Mucosa of rectum (tissue), 2 donors: ENCODE results near the gene LXN.

ENCODE experiments used
- H3K27ac ChIP-seq, 2 donors: one replicate each; pipeline ENCODE4 v1.7.0; 2013; ENCODE audit warnings: inconsistent platforms in 2 of 2, low read depth in 2 of 2, low read length in 2 of 2
- H3K27me3 ChIP-seq, 2 donors: one replicate each; pipeline ENCODE4 v1.7.0; 2013; ENCODE audit warnings: low read length in 2 of 2; ENCODE audit not compliant: control insufficient read depth in 2 of 2, insufficient read depth in 2 of 2
- H3K36me3 ChIP-seq, 2 donors: one replicate each; pipeline ENCODE4 v1.7.0; 2013; ENCODE audit warnings: low read length in 2 of 2; ENCODE audit not compliant: control insufficient read depth in 2 of 2, insufficient read depth in 2 of 2
- H3K4me1 ChIP-seq, 2 donors: one replicate each; pipeline ENCODE4 v1.7.0; 2013; ENCODE audit warnings: low read length in 2 of 2, mild to moderate bottlenecking in 1 of 2; ENCODE audit not compliant: control insufficient read depth in 2 of 2, insufficient read depth in 2 of 2
- H3K4me3 ChIP-seq, 2 donors: one replicate each; pipeline ENCODE4 v1.7.0; 2013; ENCODE audit warnings: low read length in 2 of 2
- H3K9ac ChIP-seq, 2 donors: one replicate each; pipeline ENCODE4 v1.7.0; 2013; ENCODE audit warnings: low read length in 2 of 2, low read depth in 1 of 2, mild to moderate bottlenecking in 1 of 2
- H3K9me3 ChIP-seq, 2 donors: one replicate each; pipeline ENCODE4 v1.7.0; 2013; ENCODE audit warnings: low read length in 2 of 2; ENCODE audit not compliant: control insufficient read depth in 2 of 2
- donor health status: healthy.
- donor health status: Normal muscosa, but diverticular disease.

Gene LXN

DNA sequence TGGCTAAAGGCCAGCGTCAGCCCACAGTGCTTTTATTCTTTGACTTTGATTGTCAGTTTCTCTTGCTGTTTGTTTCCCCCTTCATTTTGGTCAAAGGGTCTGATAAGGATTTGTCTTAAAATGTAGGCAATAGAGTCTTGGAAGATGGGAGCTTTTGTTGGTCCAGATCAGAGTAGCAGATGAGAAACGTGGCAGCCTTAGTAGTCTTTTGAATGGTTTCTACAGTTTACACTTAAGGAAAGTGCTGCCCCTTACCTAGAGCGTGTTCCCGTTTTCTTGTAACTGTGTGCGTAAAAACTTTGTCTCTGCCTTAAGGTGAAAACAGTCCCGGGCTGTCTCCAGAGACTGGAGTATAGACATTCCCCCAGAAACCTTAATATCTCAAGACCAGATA lies 630 bp downstream of the LXN start:
- Histone ChIP-seq H3K36me3 (peaks cover 17 to 26% of the 10 kb centered on the region in 2 donors), H3K27ac (peak overlapping the region; percentile 83 to 91), H3K9ac (peak overlapping the region; percentile 85 to 90), H3K9me3 (no peaks in the 10 kb centered on the region), H3K4me1 (peaks cover 6 to 8% of the 10 kb centered on the region in 2 donors), H3K4me3 (peak overlapping the region; percentile 81 to 93), H3K27me3 (no peaks in the 10 kb centered on the region)

GRCh38 chr3:158668506-158668905 lies 3.9 kb downstream of the LXN start:
- Histone ChIP-seq H3K36me3 (peaks cover 47% of the 10 kb centered on the region in 2 donors), H3K9me3 (no peaks in the 10 kb centered on the region), H3K4me1 (peaks cover 6 to 8% of the 10 kb centered on the region in 2 donors), H3K27ac (no peak overlapping the region), H3K4me3 (no peak overlapping the region), H3K27me3 (no peaks in the 10 kb centered on the region), H3K9ac (no peak overlapping the region)

- no peaks in the 10 kb centered on the region for H3K27me3 ChIP-seq
- H3K9ac ChIP-seq, result no peak overlapping the region
- H3K36me3 ChIP-seq, result peaks cover 57 to 61% of the 10 kb centered on the region in 2 donors
- H3K4me1 ChIP-seq, result peaks cover 0 to 6% of the 10 kb centered on the region in 2 donors
- no peaks in the 10 kb centered on the region for H3K9me3 ChIP-seq
- no peak overlapping the region for H3K27ac ChIP-seq
- H3K4me3 ChIP-seq, result no peak overlapping the region
Measured at GRCh38 chr3:158666416-158666815, 6.0 kb downstream of the LXN start.

- peaks cover 0 to 7% of the 10 kb centered on the region in 2 donors for H3K4me1 ChIP-seq
- H3K27ac ChIP-seq, result no peak overlapping the region
- H3K27me3 ChIP-seq, result no peaks in the 10 kb centered on the region
- H3K9me3 ChIP-seq, result no peaks in the 10 kb centered on the region
- H3K4me3 ChIP-seq, result no peak overlapping the region
- no peak overlapping the region for H3K9ac ChIP-seq
- H3K36me3 ChIP-seq, result peaks cover 58 to 68% of the 10 kb centered on the region in 2 donors
Measured at GRCh38 chr3:158663832-158664231, 8.6 kb downstream of the LXN start.

- Histone ChIP-seq H3K27me3 (no peaks in the 10 kb centered on the region), H3K9ac (no peak overlapping the region), H3K27ac (no peak overlapping the region), H3K4me3 (no peak overlapping the region), H3K36me3 (peaks cover 58 to 65% of the 10 kb centered on the region in 2 donors), H3K9me3 (no peaks in the 10 kb centered on the region), H3K4me1 (peaks cover 0 to 7% of the 10 kb centered on the region in 2 donors)
Measured at GRCh38 chr3:158663246-158663645, 9.2 kb downstream of the LXN start.

DNA sequence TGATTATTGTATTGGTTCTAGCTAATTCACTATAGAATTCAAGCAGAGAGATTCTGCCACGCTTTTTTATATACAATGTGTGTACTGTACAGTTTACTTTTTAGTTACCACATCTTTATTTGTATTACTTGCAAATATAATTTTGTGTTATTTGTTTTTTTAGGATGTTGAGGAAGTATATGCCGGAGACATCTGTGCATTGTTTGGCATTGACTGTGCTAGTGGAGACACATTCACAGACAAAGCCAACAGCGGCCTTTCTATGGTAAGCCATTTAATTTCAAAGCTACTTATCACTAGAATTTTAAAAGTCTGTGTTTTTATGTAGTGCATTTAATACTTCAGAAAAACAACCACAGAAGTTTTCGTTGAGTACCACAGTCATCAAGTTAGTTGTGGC lies 11.7 kb downstream of the LXN start:
- no peak overlapping the region for H3K27ac ChIP-seq

GRCh38 chr3:158659454-158660237 lies 12.8 kb downstream of the LXN start:
- Histone ChIP-seq H3K4me3 (no peak overlapping the region), H3K36me3 (peaks cover 46 to 52% of the 10 kb centered on the region in 2 donors), H3K9me3 (no peaks in the 10 kb centered on the region), H3K27me3 (no peaks in the 10 kb centered on the region), H3K9ac (no peak overlapping the region), H3K4me1 (peaks cover 0 to 7% of the 10 kb centered on the region in 2 donors), H3K27ac (no peak overlapping the region)

More for the DNA sequence above, 11.7 kb downstream of the LXN start:
- Histone ChIP-seq H3K4me1 (peaks cover 0 to 7% of the 10 kb centered on the region in 2 donors), H3K9me3 (no peaks in the 10 kb centered on the region), H3K4me3 (no peak overlapping the region), H3K36me3 (peaks cover 44 to 57% of the 10 kb centered on the region in 2 donors), H3K9ac (no peak overlapping the region), H3K27me3 (no peaks in the 10 kb centered on the region)

DNA sequence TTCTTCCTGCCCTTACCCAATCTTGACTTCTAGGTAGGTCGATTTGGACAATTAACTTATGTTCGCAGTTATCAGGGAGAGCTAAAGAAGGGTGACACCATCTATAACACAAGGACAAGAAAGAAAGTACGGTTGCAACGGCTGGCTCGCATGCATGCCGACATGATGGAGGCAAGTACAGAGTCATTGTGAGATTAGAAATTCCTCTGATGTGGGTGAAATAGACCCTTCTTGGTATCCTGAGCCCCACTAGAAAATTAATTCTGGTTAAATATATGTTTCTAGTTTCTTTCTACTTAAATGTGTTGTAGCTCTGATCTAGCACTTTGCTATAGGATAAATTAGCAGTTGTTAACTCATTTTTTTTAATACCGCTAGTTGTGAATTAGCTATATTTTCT lies 13.6 kb downstream of the LXN start:
- H3K4me1 ChIP-seq, result peaks cover 0 to 7% of the 10 kb centered on the region in 2 donors
- no peak overlapping the region for H3K4me3 ChIP-seq
- H3K27me3 ChIP-seq, result no peaks in the 10 kb centered on the region
- no peak overlapping the region for H3K9ac ChIP-seq
- H3K36me3 ChIP-seq, result peaks cover 48 to 50% of the 10 kb centered on the region in 2 donors
- H3K27ac ChIP-seq, result no peak overlapping the region
- no peaks in the 10 kb centered on the region for H3K9me3 ChIP-seq

GRCh38 chr3:158652463-158652862 lies 20.0 kb downstream of the LXN start:
- Histone ChIP-seq H3K9ac (no peak overlapping the region), H3K4me3 (no peak overlapping the region), H3K4me1 (no peaks in the 10 kb centered on the region), H3K27ac (no peak overlapping the region), H3K36me3 (peaks cover 34 to 54% of the 10 kb centered on the region in 2 donors), H3K9me3 (no peaks in the 10 kb centered on the region), H3K27me3 (no peaks in the 10 kb centered on the region)

- Histone ChIP-seq H3K36me3 (peaks cover 32 to 64% of the 10 kb centered on the region in 2 donors), H3K4me3 (no peak overlapping the region), H3K4me1 (no peaks in the 10 kb centered on the region), H3K27me3 (no peaks in the 10 kb centered on the region), H3K9me3 (no peaks in the 10 kb centered on the region), H3K9ac (no peak overlapping the region), H3K27ac (no peak overlapping the region)
Measured at GRCh38 chr3:158651192-158651591, 21.3 kb downstream of the LXN start.
